Trophoblast cell (in vitro differentiated cells and primary cell): ENCODE data around the gene GABARAPL1.

Experiments used
- DNase-seq, 2 donors: peaks; one replicate each; pipeline ENCODE4 v3.0.0-alpha.2; 2016
- H2AFZ ChIP-seq: 2 replicates; pipeline ENCODE4 v1.6.1; 2013; ENCODE audit warnings: low read length, moderate library complexity, mild to moderate bottlenecking; ENCODE audit not compliant: insufficient read depth, poor library complexity
- H2AK5ac ChIP-seq: 2 replicates; pipeline ENCODE4 v1.6.1; 2013; ENCODE audit warnings: mild to moderate bottlenecking, low read length
- H2BK120ac ChIP-seq: 2 replicates; pipeline ENCODE4 v1.6.1; 2013; ENCODE audit warnings: low read length, mild to moderate bottlenecking, moderate library complexity; ENCODE audit not compliant: insufficient read depth, poor library complexity
- H2BK12ac ChIP-seq: 2 replicates; pipeline ENCODE4 v1.6.1; 2013; ENCODE audit warnings: mild to moderate bottlenecking, low read length, moderate library complexity
- H2BK5ac ChIP-seq: 2 replicates; pipeline ENCODE4 v1.6.1; 2013; ENCODE audit warnings: low read length, low read depth, moderate library complexity, mild to moderate bottlenecking; ENCODE audit not compliant: poor library complexity
- H3K14ac ChIP-seq: 2 replicates; pipeline ENCODE4 v1.6.1; 2013; ENCODE audit warnings: mild to moderate bottlenecking, low read length
- H3K18ac ChIP-seq: 2 replicates; pipeline ENCODE4 v1.6.1; 2013; ENCODE audit warnings: mild to moderate bottlenecking, low read length
- H3K23ac ChIP-seq: 2 replicates; pipeline ENCODE4 v1.6.1; 2013; ENCODE audit warnings: low read length
- H3K27ac ChIP-seq: 2 replicates; pipeline ENCODE4 v1.5.1; 2013; ENCODE audit warnings: low read depth, mild to moderate bottlenecking, inconsistent platforms, low read length, moderate library complexity
- H3K27me3 ChIP-seq: 2 replicates; pipeline ENCODE4 v1.6.1; 2013; ENCODE audit warnings: inconsistent platforms, mild to moderate bottlenecking, low read length, moderate library complexity; ENCODE audit not compliant: insufficient read depth
- H3K36me3 ChIP-seq, 2 experiments: 1 replicate in 1 of 2; 2 replicates in 1 of 2; pipeline ENCODE4 v1.6.1; 2013; ENCODE audit warnings: low read length in 2 of 2, mild to moderate bottlenecking in 2 of 2, moderate library complexity in 1 of 2; ENCODE audit not compliant: insufficient read depth in 2 of 2, control insufficient read depth in 1 of 2
- H3K4ac ChIP-seq: 2 replicates; pipeline ENCODE4 v1.6.1; 2013; ENCODE audit warnings: low read depth, mild to moderate bottlenecking, low read length, moderate library complexity
- H3K4me1 ChIP-seq, 2 experiments: 1 replicate in 1 of 2; 2 replicates in 1 of 2; pipeline ENCODE4 v1.6.1; 2013; ENCODE audit warnings: low read length in 2 of 2, mild to moderate bottlenecking in 2 of 2, moderate library complexity in 1 of 2; ENCODE audit not compliant: insufficient read depth in 2 of 2, control insufficient read depth in 1 of 2
- H3K4me2 ChIP-seq: 2 replicates; pipeline ENCODE4 v1.6.1; 2013; ENCODE audit warnings: inconsistent platforms, mild to moderate bottlenecking, low read length, moderate library complexity
- H3K4me3 ChIP-seq: 2 replicates; pipeline ENCODE4 v1.5.1; 2013; ENCODE audit warnings: mild to moderate bottlenecking, low read depth, low read length, inconsistent platforms
- H3K79me1 ChIP-seq: one replicate; pipeline ENCODE4 v1.6.1; 2013; ENCODE audit warnings: low read length
- H3K79me2 ChIP-seq: 2 replicates; pipeline ENCODE4 v1.6.1; 2013; ENCODE audit warnings: low read length, mild to moderate bottlenecking; ENCODE audit not compliant: control insufficient read depth, insufficient read depth, poor library complexity
- H3K9ac ChIP-seq: 2 replicates; pipeline ENCODE4 v1.6.1; 2013; ENCODE audit warnings: mild to moderate bottlenecking, low read length
- H3K9me3 ChIP-seq: 2 replicates; pipeline ENCODE4 v1.6.1; 2013; ENCODE audit warnings: low read depth, mild to moderate bottlenecking, control low read depth, inconsistent platforms, low read length; ENCODE audit not compliant: insufficient read depth
- H4K12ac ChIP-seq: 2 replicates; pipeline ENCODE4 v1.6.1; 2013; ENCODE audit warnings: low read depth, mild to moderate bottlenecking, low read length, moderate library complexity
- H4K8ac ChIP-seq: 2 replicates; pipeline ENCODE4 v1.6.1; 2013; ENCODE audit warnings: low read depth, mild to moderate bottlenecking, low read length, moderate library complexity
- H4K91ac ChIP-seq: one replicate; pipeline ENCODE4 v1.6.1; 2013; ENCODE audit warnings: low read depth, mild to moderate bottlenecking, low read length, moderate library complexity
- WGBS: extraction: QIAGEN DNeasy Blood & Tissue Kit; methylation state at CpG from one replicate; pipeline ENCODE4 v1.1.7; 2013; ENCODE audit warnings: missing lambda C conversion rate; ENCODE audit not compliant: insufficient read length, insufficient coverage; ENCODE audit errors: extremely low coverage; 5-methylcytosine and 5-hydroxymethylcytosine counted together

The GABARAPL1 gene

DNA sequence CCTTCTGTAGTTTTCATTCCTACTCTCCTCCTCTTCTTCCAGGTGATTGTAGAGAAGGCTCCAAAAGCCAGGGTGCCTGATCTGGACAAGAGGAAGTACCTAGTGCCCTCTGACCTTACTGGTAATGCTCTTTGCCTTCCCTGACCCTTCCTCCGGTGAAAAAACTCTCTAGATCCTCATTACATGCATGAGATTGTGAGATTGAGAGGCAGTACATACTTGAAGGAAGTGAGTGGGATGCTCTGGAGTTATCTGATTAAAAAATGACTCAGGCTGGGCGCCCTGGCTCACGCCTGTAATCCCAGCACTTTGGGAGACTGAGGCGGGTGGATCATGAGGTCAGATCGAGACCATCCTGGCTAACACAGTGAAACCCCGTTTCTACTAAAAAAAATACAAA, 5.3 kb downstream of the GABARAPL1 start:
- H4K8ac ChIP-seq = no peak overlapping the region
- no peak overlapping the region for H3K27ac ChIP-seq
- H3K4me2 ChIP-seq = no peak overlapping the region
- H2BK12ac ChIP-seq = no peak overlapping the region
- no peaks in the 10 kb centered on the region for H3K27me3 ChIP-seq
- no peak overlapping the region for H3K9ac ChIP-seq
- H3K9me3 ChIP-seq = no peaks in the 10 kb centered on the region
- no peak overlapping the region for H4K12ac ChIP-seq
- no peak overlapping the region for H2BK120ac ChIP-seq
- H3K23ac ChIP-seq = no peak overlapping the region
- H3K36me3 ChIP-seq = peaks cover 15 to 31% of the 10 kb centered on the region in 2 experiments
- DNase-seq = peak in 1 of 2 donors; percentile 56
- no peak overlapping the region for H3K4ac ChIP-seq
- H3K79me1 ChIP-seq = peaks cover 7% of the 10 kb centered on the region
- H3K18ac ChIP-seq = no peak overlapping the region
- no peak overlapping the region for H3K4me3 ChIP-seq
- H2BK5ac ChIP-seq = no peak overlapping the region
- H2AFZ ChIP-seq = no peak overlapping the region
- no peak overlapping the region for H2AK5ac ChIP-seq
- H4K91ac ChIP-seq = no peak overlapping the region
- WGBS = no CpG with 5 or more reads among the region's 6 CpGs
- H3K79me2 ChIP-seq = peaks cover 3% of the 10 kb centered on the region
- H3K14ac ChIP-seq = no peak overlapping the region
- peaks cover 2 to 7% of the 10 kb centered on the region in 2 experiments for H3K4me1 ChIP-seq

DNA sequence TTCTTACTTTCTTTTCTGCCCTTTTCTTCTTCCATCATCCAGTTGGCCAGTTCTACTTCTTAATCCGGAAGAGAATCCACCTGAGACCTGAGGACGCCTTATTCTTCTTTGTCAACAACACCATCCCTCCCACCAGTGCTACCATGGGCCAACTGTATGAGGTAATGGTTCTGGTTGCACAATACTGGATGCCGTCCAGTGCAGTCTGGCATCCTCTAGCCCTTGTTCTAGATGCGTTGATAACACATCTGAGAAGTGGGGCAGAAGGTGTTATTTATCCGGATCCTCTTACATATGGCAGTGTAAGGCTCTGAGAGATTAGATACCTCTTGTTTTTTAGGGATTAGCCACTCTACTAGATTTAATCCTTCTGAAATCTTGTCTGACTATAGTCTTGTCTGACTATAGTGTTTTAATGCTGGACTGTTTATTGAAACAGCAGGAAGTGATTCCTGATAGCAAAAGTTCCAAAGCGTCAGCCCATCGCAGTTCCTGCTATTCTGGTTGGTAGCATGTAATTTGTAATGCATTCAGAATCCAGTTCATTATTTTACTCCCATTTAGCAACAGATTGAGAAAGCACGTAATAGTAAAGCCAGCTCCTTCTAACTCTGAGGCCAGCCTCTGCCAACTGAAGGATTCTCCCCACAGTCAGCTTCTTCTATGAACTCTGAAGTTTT, 7.9 kb downstream of the GABARAPL1 start:
- Histone ChIP-seq H3K79me1 (no peaks in the 10 kb centered on the region), H2BK12ac (no peak overlapping the region), H4K12ac (no peak overlapping the region), H4K91ac (no peak overlapping the region), H2AFZ (no peak overlapping the region), H3K4me1 (peaks cover 0 to under 1% of the 10 kb centered on the region in 2 experiments), H2BK120ac (no peak overlapping the region), H4K8ac (no peak overlapping the region), H3K4me2 (no peak overlapping the region), H3K36me3 (peaks cover 22 to 41% of the 10 kb centered on the region in 2 experiments), H3K27me3 (no peaks in the 10 kb centered on the region), H3K9me3 (no peaks in the 10 kb centered on the region), H3K9ac (no peak overlapping the region), H3K18ac (no peak overlapping the region), H3K27ac (no peak overlapping the region), H3K23ac (no peak overlapping the region), H2BK5ac (no peak overlapping the region), H3K4me3 (no peak overlapping the region), H3K14ac (no peak overlapping the region), H3K79me2 (no peaks in the 10 kb centered on the region), H3K4ac (no peak overlapping the region), H2AK5ac (no peak overlapping the region)
- peak; percentile 83 to 88 for DNase-seq
- WGBS = no CpG with 5 or more reads among the region's 8 CpGs

DNA sequence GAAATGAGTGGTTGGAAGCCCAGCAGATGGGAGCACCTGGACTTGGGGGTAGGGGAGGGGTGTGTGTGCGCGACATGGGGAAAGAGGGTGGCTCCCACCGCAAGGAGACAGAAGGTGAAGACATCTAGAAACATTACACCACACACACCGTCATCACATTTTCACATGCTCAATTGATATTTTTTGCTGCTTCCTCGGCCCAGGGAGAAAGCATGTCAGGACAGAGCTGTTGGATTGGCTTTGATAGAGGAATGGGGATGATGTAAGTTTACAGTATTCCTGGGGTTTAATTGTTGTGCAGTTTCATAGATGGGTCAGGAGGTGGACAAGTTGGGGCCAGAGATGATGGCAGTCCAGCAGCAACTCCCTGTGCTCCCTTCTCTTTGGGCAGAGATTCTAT, 9.2 kb downstream of the GABARAPL1 start:
- Histone ChIP-seq H3K27me3 (no peaks in the 10 kb centered on the region), H2AK5ac (no peak overlapping the region), H3K4me1 (no peaks in the 10 kb centered on the region), H4K8ac (no peak overlapping the region), H3K18ac (no peak overlapping the region), H2BK12ac (no peak overlapping the region), H2AFZ (no peak overlapping the region), H3K4ac (no peak overlapping the region), H3K9me3 (no peaks in the 10 kb centered on the region), H3K36me3 (peaks cover 22 to 41% of the 10 kb centered on the region in 2 experiments), H3K9ac (no peak overlapping the region), H3K79me2 (no peaks in the 10 kb centered on the region), H3K14ac (no peak overlapping the region), H4K91ac (no peak overlapping the region), H2BK5ac (no peak overlapping the region), H3K27ac (no peak overlapping the region), H3K4me3 (no peak overlapping the region), H3K23ac (no peak overlapping the region), H4K12ac (no peak overlapping the region), H3K79me1 (no peaks in the 10 kb centered on the region), H3K4me2 (no peak overlapping the region), H2BK120ac (no peak overlapping the region)
- no CpG with 5 or more reads among the region's 5 CpGs for WGBS
- no peak for DNase-seq

DNA sequence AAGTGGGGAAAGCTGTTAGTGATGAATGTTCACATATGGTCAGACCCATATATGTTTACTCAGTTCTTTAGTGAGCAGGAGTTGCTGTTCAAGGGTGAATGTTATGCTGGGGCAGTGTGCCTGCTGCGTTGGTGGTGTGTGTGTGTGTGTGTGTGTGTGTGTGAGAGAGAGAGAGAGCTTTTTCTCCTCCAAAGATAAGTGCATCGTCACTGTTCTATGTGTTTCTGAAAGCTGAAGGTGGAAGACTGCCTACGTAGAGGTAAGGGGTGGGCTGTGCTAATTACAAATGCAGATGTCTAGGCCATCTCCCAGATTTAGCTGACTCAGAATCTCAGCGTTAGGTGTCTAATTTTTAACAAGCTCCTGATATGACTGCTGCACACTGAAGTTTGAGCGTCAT, 10.5 kb downstream of the GABARAPL1 start:
- H3K79me2 ChIP-seq = no peaks in the 10 kb centered on the region
- no peak overlapping the region for H3K9ac ChIP-seq
- H3K14ac ChIP-seq = no peak overlapping the region
- H3K9me3 ChIP-seq = no peaks in the 10 kb centered on the region
- no peak overlapping the region for H3K27ac ChIP-seq
- H3K23ac ChIP-seq = no peak overlapping the region
- no peak overlapping the region for H2BK120ac ChIP-seq
- H3K27me3 ChIP-seq = no peaks in the 10 kb centered on the region
- H3K4me2 ChIP-seq = no peak overlapping the region
- no peak overlapping the region for H3K4me3 ChIP-seq
- H4K8ac ChIP-seq = no peak overlapping the region
- H3K36me3 ChIP-seq = peaks cover 22 to 38% of the 10 kb centered on the region in 2 experiments
- no CpG with 5 or more reads among the region's 5 CpGs for WGBS
- no peak for DNase-seq
- H3K18ac ChIP-seq = no peak overlapping the region
- no peak overlapping the region for H2BK12ac ChIP-seq
- H4K12ac ChIP-seq = no peak overlapping the region
- no peaks in the 10 kb centered on the region for H3K4me1 ChIP-seq
- H4K91ac ChIP-seq = no peak overlapping the region
- H2AK5ac ChIP-seq = no peak overlapping the region
- H3K79me1 ChIP-seq = no peaks in the 10 kb centered on the region
- H3K4ac ChIP-seq = no peak overlapping the region
- no peak overlapping the region for H2BK5ac ChIP-seq
- no peak overlapping the region for H2AFZ ChIP-seq
